ENCODE data around the gene RPP40.

Gene RPP40

GRCh38 chr6:4986999-4987398, 16.8 kb downstream of the RPP40 start (continued):
- TF ChIP-seq, protein P1, sequence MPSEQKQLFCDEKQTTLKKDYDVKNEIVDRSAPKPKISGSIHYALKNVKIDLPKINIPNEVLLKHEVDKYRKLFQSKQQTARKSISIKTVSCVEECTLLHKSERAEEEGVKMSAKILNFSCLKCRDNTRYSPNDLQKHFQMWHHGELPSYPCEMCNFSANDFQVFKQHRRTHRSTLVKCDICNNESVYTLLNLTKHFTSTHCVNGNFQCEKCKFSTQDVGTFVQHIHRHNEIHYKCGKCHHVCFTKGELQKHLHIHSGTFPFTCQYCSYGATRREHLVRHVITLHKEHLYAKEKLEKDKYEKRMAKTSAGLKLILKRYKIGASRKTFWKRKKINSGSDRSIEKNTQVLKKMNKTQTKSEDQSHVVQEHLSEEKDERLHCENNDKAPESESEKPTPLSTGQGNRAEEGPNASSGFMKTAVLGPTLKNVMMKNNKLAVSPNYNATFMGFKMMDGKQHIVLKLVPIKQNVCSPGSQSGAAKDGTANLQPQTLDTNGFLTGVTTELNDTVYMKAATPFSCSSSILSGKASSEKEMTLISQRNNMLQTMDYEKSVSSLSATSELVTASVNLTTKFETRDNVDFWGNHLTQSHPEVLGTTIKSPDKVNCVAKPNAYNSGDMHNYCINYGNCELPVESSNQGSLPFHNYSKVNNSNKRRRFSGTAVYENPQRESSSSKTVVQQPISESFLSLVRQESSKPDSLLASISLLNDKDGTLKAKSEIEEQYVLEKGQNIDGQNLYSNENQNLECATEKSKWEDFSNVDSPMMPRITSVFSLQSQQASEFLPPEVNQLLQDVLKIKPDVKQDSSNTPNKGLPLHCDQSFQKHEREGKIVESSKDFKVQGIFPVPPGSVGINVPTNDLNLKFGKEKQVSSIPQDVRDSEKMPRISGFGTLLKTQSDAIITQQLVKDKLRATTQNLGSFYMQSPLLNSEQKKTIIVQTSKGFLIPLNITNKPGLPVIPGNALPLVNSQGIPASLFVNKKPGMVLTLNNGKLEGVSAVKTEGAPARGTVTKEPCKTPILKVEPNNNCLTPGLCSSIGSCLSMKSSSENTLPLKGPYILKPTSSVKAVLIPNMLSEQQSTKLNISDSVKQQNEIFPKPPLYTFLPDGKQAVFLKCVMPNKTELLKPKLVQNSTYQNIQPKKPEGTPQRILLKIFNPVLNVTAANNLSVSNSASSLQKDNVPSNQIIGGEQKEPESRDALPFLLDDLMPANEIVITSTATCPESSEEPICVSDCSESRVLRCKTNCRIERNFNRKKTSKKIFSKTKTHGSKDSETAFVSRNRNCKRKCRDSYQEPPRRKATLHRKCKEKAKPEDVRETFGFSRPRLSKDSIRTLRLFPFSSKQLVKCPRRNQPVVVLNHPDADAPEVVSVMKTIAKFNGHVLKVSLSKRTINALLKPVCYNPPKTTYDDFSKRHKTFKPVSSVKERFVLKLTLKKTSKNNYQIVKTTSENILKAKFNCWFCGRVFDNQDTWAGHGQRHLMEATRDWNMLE (tag by site-specific recombination; conservative IDR thresholded peaks at IDR 0.05; ENCODE audit: low read depth): no peak
- TF ChIP-seq ZNF513 (tag by site-specific recombination; IDR thresholded peaks at IDR 0.05): no peak

DNA sequence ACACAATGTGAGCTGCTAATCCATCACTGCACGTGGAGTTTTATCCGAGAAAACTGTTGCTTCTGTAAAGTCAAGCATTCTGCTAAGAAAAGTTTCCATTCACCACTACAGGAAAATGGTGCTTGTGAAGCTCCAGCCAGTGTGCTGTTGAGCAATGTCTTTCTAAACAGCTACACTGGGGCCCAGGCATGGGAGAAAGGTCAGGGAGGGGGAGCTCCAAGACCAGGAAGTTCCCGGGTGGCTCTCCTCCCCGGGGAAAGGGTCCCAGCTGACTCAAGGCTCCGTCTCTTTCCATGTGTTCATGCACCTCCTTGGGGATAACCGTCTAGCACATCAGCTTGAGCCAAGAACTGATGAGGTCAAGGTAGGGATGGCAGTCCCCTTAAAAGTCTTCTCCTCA, 20.5 kb downstream of the RPP40 start:
- Histone ChIP-seq H3K4me1 (ENCODE audit: control insufficient read depth, insufficient read depth, low read length) (no peaks in the 10 kb centered on the region), H3K27ac (ENCODE audit: extremely low read depth, low read depth, low read length) (no peak overlapping the region), H3K9me3 (ENCODE audit: control insufficient read depth, insufficient read depth, low read depth, low read length) (no peaks in the 10 kb centered on the region), H3K36me3 (ENCODE audit: control insufficient read depth in 2 of 2, insufficient read depth in 1 of 2, low read length in 2 of 2) (no peaks in the 10 kb centered on the region), H3K4me3 (ENCODE audit: low read depth, low read length) (no peak overlapping the region)
- CTCF ChIA-PET: interaction anchor here (0.8 to 2.6 kb wide), 2 partner anchors 20 to 47 kb away, joined by 6 to 7 read pairs; partner anchors contain the start of gene RPP40
- no peak for TF ChIP-seq ZNF174 (tag by site-specific recombination; IDR thresholded peaks at IDR 0.05)
- POLR2A ChIA-PET: no interaction called here

GRCh38 chr6:4981761-4982160, 22.1 kb downstream of the RPP40 start:
- H3K9me3 ChIP-seq (ENCODE audit: control insufficient read depth, insufficient read depth, low read depth, low read length): no peaks in the 10 kb centered on the region
- no peak overlapping the region for H3K27ac ChIP-seq (ENCODE audit: extremely low read depth, low read depth, low read length)
- H3K4me1 ChIP-seq (ENCODE audit: control insufficient read depth, insufficient read depth, low read length): no peaks in the 10 kb centered on the region
- POLR2A ChIA-PET: interaction anchor here (1.1 kb wide), 1 partner anchor 22 kb away, joined by 3 read pairs; no protein-coding TSS in a partner anchor
- no peak overlapping the region for H3K4me3 ChIP-seq (ENCODE audit: low read depth, low read length)
- CTCF ChIA-PET: interaction anchor here (0.5 to 1.1 kb wide), 2 partner anchors 8 to 769 kb away, joined by 3 to 4 read pairs; no protein-coding TSS in a partner anchor
- H3K36me3 ChIP-seq (ENCODE audit: control insufficient read depth in 2 of 2, insufficient read depth in 1 of 2, low read length in 2 of 2): no peaks in the 10 kb centered on the region
- no peak for TF ChIP-seq ZNF555 (tag by site-specific recombination; conservative IDR thresholded peaks at IDR 0.05)
- no peak for TF ChIP-seq ZBTB7A (tag by site-specific recombination; IDR thresholded peaks at IDR 0.05; ENCODE audit: low read depth)
- no peak for TF ChIP-seq ZBTB26 (tag by site-specific recombination; optimal IDR thresholded peaks at IDR 0.05)
- TF ChIP-seq ZFP41 (tag by site-specific recombination; IDR thresholded peaks at IDR 0.05; ENCODE audit: borderline replicate concordance): no peak
- TF ChIP-seq, protein P2, sequence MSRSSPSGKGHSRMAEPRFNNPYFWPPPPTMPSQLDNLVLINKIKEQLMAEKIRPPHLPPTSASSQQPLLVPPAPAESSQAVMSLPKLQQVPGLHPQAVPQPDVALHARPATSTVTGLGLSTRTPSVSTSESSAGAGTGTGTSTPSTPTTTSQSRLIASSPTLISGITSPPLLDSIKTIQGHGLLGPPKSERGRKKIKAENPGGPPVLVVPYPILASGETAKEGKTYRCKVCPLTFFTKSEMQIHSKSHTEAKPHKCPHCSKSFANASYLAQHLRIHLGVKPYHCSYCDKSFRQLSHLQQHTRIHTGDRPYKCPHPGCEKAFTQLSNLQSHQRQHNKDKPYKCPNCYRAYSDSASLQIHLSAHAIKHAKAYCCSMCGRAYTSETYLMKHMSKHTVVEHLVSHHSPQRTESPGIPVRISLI (tag by site-specific recombination; IDR thresholded peaks at IDR 0.05): no peak
- TF ChIP-seq ZNF600 (tag by site-specific recombination; IDR thresholded peaks at IDR 0.05): no peak
- TF ChIP-seq, protein P3, sequence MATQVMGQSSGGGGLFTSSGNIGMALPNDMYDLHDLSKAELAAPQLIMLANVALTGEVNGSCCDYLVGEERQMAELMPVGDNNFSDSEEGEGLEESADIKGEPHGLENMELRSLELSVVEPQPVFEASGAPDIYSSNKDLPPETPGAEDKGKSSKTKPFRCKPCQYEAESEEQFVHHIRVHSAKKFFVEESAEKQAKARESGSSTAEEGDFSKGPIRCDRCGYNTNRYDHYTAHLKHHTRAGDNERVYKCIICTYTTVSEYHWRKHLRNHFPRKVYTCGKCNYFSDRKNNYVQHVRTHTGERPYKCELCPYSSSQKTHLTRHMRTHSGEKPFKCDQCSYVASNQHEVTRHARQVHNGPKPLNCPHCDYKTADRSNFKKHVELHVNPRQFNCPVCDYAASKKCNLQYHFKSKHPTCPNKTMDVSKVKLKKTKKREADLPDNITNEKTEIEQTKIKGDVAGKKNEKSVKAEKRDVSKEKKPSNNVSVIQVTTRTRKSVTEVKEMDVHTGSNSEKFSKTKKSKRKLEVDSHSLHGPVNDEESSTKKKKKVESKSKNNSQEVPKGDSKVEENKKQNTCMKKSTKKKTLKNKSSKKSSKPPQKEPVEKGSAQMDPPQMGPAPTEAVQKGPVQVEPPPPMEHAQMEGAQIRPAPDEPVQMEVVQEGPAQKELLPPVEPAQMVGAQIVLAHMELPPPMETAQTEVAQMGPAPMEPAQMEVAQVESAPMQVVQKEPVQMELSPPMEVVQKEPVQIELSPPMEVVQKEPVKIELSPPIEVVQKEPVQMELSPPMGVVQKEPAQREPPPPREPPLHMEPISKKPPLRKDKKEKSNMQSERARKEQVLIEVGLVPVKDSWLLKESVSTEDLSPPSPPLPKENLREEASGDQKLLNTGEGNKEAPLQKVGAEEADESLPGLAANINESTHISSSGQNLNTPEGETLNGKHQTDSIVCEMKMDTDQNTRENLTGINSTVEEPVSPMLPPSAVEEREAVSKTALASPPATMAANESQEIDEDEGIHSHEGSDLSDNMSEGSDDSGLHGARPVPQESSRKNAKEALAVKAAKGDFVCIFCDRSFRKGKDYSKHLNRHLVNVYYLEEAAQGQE (tag by site-specific recombination; IDR thresholded peaks at IDR 0.05): no peak
- TF ChIP-seq MEIS1 (CRISPR knock-in tag; IDR thresholded peaks at IDR 0.05; ENCODE audit: borderline replicate concordance): no peak
- TF ChIP-seq OSR2 (tag by site-specific recombination; IDR thresholded peaks at IDR 0.05): no peak
- TF ChIP-seq, protein P1 (tag by site-specific recombination; conservative IDR thresholded peaks at IDR 0.05; ENCODE audit: low read depth): no peak
- no peak for TF ChIP-seq ZNF391 (tag by site-specific recombination; IDR thresholded peaks at IDR 0.05; ENCODE audit: borderline replicate concordance, low read depth)
